Right atrium auricular region (tissue), 2 donors: ENCODE measurements around the gene PKP3. TPM values are rescaled to one million over a fixed set of nuclear protein-coding genes. Genes with fewer than 3 reads are reported as not detected.

ENCODE experiments used
- DNase-seq: peaks from one replicate; pipeline ENCODE4 v3.0.0-alpha.2; 2019; ENCODE audit warnings: low spot score
- H3K27ac ChIP-seq, 2 donors: fragments of 200-600 bp; sonication (generic); 1 replicate in 1 of 2; 2 replicates in 1 of 2; pipeline ENCODE4 v1.5.1; 2016 to 2019
- H3K27me3 ChIP-seq, 2 donors: fragments of 200-600 bp; sonication (generic); one replicate each; pipeline versions ENCODE4 v1.5.1 to v1.6.0; 2017 to 2019
- H3K36me3 ChIP-seq: fragments of 200-600 bp; sonication (generic); one replicate; pipeline ENCODE4 v1.5.1; 2016
- H3K4me1 ChIP-seq, 2 donors: fragments of 200-600 bp; sonication (generic); one replicate each; pipeline versions ENCODE4 v1.5.1 to v1.6.0; 2017 to 2019
- H3K4me3 ChIP-seq, 2 donors: fragments of 200-600 bp; sonication (generic); 1 replicate in 1 of 2; 2 replicates in 1 of 2; pipeline ENCODE4 v1.5.1; 2017 to 2019; ENCODE audit warnings: mild to moderate bottlenecking in 1 of 2, moderate library complexity in 1 of 2
- H3K9me3 ChIP-seq, 2 donors: fragments of 200-600 bp; sonication (generic); one replicate each; pipeline ENCODE4 v1.5.1; 2019
- CTCF ChIP-seq, 2 donors: fragments of 200-600 bp; sonication (generic); IDR thresholded peaks; one replicate each; pipeline ENCODE4 v1.5.1; 2019; ENCODE audit warnings: antibody characterized with exemption in 2 of 2
- total RNA-seq, 2 donors: library from RNA; depleted of rRNA; stranded (reverse); fragments of >200 nt; gene quantifications; one replicate each; pipeline ENCODE4 v1.1.0, GENCODE V29; 2016

Gene PKP3
- total RNA-seq, 2 donors from 2014 or later = 0.43 to 1.0 TPM

- H3K9me3 ChIP-seq = no peaks in the 10 kb centered on the region
- no peak for DNase-seq
- H3K4me3 ChIP-seq = no peak overlapping the region
- H3K4me1 ChIP-seq = peaks cover 0 to 10% of the 10 kb centered on the region in 2 donors
- H3K27ac ChIP-seq = no peak overlapping the region
- H3K27me3 ChIP-seq = peaks cover 0 to 10% of the 10 kb centered on the region in 2 donors
- TF ChIP-seq CTCF (IDR thresholded peaks at IDR 0.05) = no peak
- no peaks in the 10 kb centered on the region for H3K36me3 ChIP-seq
Measured at GRCh38 chr11:372809-373715, 20.9 kb upstream of the PKP3 start.

GRCh38 chr11:373716-374551, 20.1 kb upstream of the PKP3 start:
- peaks cover 0 to 4% of the 10 kb centered on the region in 2 donors for H3K27me3 ChIP-seq
- no peak for DNase-seq
- H3K27ac ChIP-seq = no peak overlapping the region
- H3K36me3 ChIP-seq = no peaks in the 10 kb centered on the region
- no peaks in the 10 kb centered on the region for H3K9me3 ChIP-seq
- H3K4me1 ChIP-seq = peaks cover 0 to 1% of the 10 kb centered on the region in 2 donors
- no peak overlapping the region for H3K4me3 ChIP-seq
- no peak for TF ChIP-seq CTCF (IDR thresholded peaks at IDR 0.05)

- no peak for TF ChIP-seq CTCF (IDR thresholded peaks at IDR 0.05)
Measured at GRCh38 chr11:375065-376025, 18.7 kb upstream of the PKP3 start.

GRCh38 chr11:376531-377173, 17.4 kb upstream of the PKP3 start:
- no peak overlapping the region for H3K4me3 ChIP-seq
- no peaks in the 10 kb centered on the region for H3K36me3 ChIP-seq
- no peak for TF ChIP-seq CTCF (IDR thresholded peaks at IDR 0.05)
- no peak overlapping the region for H3K27ac ChIP-seq
- DNase-seq = no peak
- H3K27me3 ChIP-seq = no peaks in the 10 kb centered on the region
- H3K4me1 ChIP-seq = no peaks in the 10 kb centered on the region
- no peaks in the 10 kb centered on the region for H3K9me3 ChIP-seq

More at GRCh38 chr11:375065-376025, 18.7 kb upstream of the PKP3 start:
- Histone ChIP-seq H3K36me3 (no peaks in the 10 kb centered on the region), H3K4me3 (no peak overlapping the region), H3K27me3 (peaks cover 0 to under 1% of the 10 kb centered on the region in 2 donors), H3K4me1 (no peaks in the 10 kb centered on the region), H3K9me3 (no peaks in the 10 kb centered on the region), H3K27ac (no peak overlapping the region)
- DNase-seq = no peak
